ENCODE data around the gene SEL1L3.

- TF ChIP-seq CTCF (conservative IDR thresholded peaks at IDR 0.05 in 1 of 2, IDR thresholded peaks at IDR 0.05 in 1 of 2; ENCODE audit: extremely low read depth in 1 of 2, insufficient read depth in 1 of 2, low read depth in 1 of 2, low read length in 2 of 2) (no peak), EZH2 (IDR thresholded peaks at IDR 0.05; ENCODE audit: borderline replicate concordance, low read length) (no peak)
Measured at GRCh38 chr4:25818371-25818871, 44.4 kb downstream of the SEL1L3 start.
